B cell (primary cell): ENCODE results near the gene ZFP91. TPM values are rescaled to one million over a fixed set of nuclear protein-coding genes. Genes with fewer than 3 reads are reported as not detected.

Experiments used
- ATAC-seq: fragments of 200-7000 bp; cut with Tn5 transposase; one replicate; pipeline ENCODE4 v1.10.0; 2021; ENCODE audit warnings: low read depth, mild to moderate bottlenecking, moderate number of reproducible peaks, moderate library complexity
- CTCF ChIA-PET: fragments of 350-600 bp; sonication (Branson Sonifier 250); formaldehyde crosslinking; loops from one replicate; lab custom pipeline; 2021; ENCODE audit warnings: antibody characterized with exemption, inconsistent platforms; lab: Charles Lee
- POLR2A ChIA-PET: fragments of 350-600 bp; sonication (Branson Sonifier 250); formaldehyde crosslinking; loops from one replicate; lab custom pipeline; 2021; ENCODE audit warnings: antibody characterized with exemption; lab: Charles Lee
- DNase-seq: peaks from one replicate; pipeline ENCODE4 v3.0.0; 2013
- H2AFZ ChIP-seq: 2 replicates; pipeline ENCODE4 v1.6.1; 2012; ENCODE audit warnings: mild to moderate bottlenecking, low read depth, low read length; ENCODE audit not compliant: insufficient read depth, poor library complexity, severe bottlenecking
- H3K27ac ChIP-seq, 2 donors: 1 replicate in 1 of 2; 2 replicates in 1 of 2; pipeline ENCODE4 v1.5.1; 2012 to 2013; ENCODE audit warnings: low read length in 2 of 2, mild to moderate bottlenecking in 2 of 2, moderate library complexity in 1 of 2
- H3K27me3 ChIP-seq, 4 experiments: fragments of 200-600 bp in 1 of 4; sonication (generic) in 1 of 4; replicated peaks in 1 of 4; 1 replicate in 2 of 4; 2 replicates in 2 of 4; pipeline versions ENCODE4 v1.6.1 to v1.7.0; 2013 to 2016; ENCODE audit warnings: low read length in 3 of 4, mild to moderate bottlenecking in 2 of 4, mixed read lengths in 1 of 4, moderate library complexity in 1 of 4; ENCODE audit not compliant: insufficient read depth in 4 of 4, control insufficient read depth in 3 of 4; ENCODE audit errors: control extremely low read depth in 1 of 4
- H3K36me3 ChIP-seq, 2 experiments: replicated peaks in 1 of 2; 1 replicate in 1 of 2; 2 replicates in 1 of 2; pipeline versions ENCODE4 v1.6.1 to v1.7.1; 2013; ENCODE audit warnings: low read length in 1 of 2; ENCODE audit not compliant: insufficient read depth in 2 of 2, control insufficient read depth in 1 of 2; ENCODE audit errors: control extremely low read depth in 1 of 2, extremely low read depth in 1 of 2
- H3K4me1 ChIP-seq, 2 donors: fragments of 200-600 bp in 1 of 2; sonication (generic) in 1 of 2; 1 replicate in 1 of 2; 2 replicates in 1 of 2; pipeline versions ENCODE4 v1.5.1 to v1.6.1; 2013 to 2017; ENCODE audit warnings: low read length in 2 of 2; ENCODE audit not compliant: control insufficient read depth in 2 of 2, insufficient read depth in 2 of 2
- H3K4me2 ChIP-seq: replicated peaks from 2 replicates; pipeline ENCODE3; 2012; ENCODE audit warnings: mild to moderate bottlenecking, low read depth, low read length; ENCODE audit not compliant: poor library complexity, severe bottlenecking
- H3K4me3 ChIP-seq, 5 experiments: fragments of 200-600 bp in 1 of 5; sonication (generic) in 1 of 5; 1 replicate in 3 of 5; 2 replicates in 2 of 5; pipeline versions ENCODE4 v1.5.1 to v1.7.0; 2011 to 2016; ENCODE audit warnings: low read length in 4 of 5, mild to moderate bottlenecking in 4 of 5, low read depth in 2 of 5, control low read depth in 1 of 5, moderate library complexity in 1 of 5; ENCODE audit not compliant: insufficient read depth in 1 of 5; ENCODE audit errors: control extremely low read depth in 1 of 5, extremely low read depth in 1 of 5
- H3K79me2 ChIP-seq: fragments of 200-600 bp; sonication (generic); one replicate; pipeline ENCODE4 v1.6.0; 2016; ENCODE audit warnings: low read length; ENCODE audit not compliant: control insufficient read depth, insufficient read depth
- H3K9ac ChIP-seq: fragments of 200-600 bp; sonication (generic); 2 replicates; pipeline ENCODE4 v1.6.1; 2017; ENCODE audit warnings: mild to moderate bottlenecking, low read length, moderate library complexity
- H3K9me3 ChIP-seq, 3 donors: one replicate each; pipeline versions ENCODE4 v1.6.1 to v1.7.1; 2013; ENCODE audit warnings: low read length in 2 of 3; ENCODE audit not compliant: control insufficient read depth in 2 of 3, insufficient read depth in 1 of 3; ENCODE audit errors: control extremely low read depth in 1 of 3
- H4K20me1 ChIP-seq: 2 replicates; pipeline ENCODE4 v1.6.0; 2012; ENCODE audit warnings: mild to moderate bottlenecking, low read length; ENCODE audit not compliant: insufficient read depth, control insufficient read depth, poor library complexity, severe bottlenecking
- H3K27ac Mint-ChIP-seq: one replicate; pipeline ENCODE4 v1.8.0; 2021; ENCODE audit warnings: mixed read lengths
- H3K27me3 Mint-ChIP-seq: one replicate; pipeline ENCODE4 v1.8.0; 2021; ENCODE audit warnings: mixed read lengths
- H3K4me1 Mint-ChIP-seq: one replicate; pipeline ENCODE4 v1.8.0; 2021; ENCODE audit warnings: mixed read lengths
- H3K4me3 Mint-ChIP-seq: one replicate; pipeline ENCODE4 v1.8.0; 2021; ENCODE audit warnings: mixed read lengths
- H3K9me3 Mint-ChIP-seq: one replicate; pipeline ENCODE4 v1.8.0; 2022; ENCODE audit warnings: mixed read lengths; ENCODE audit not compliant: insufficient read depth
- EZH2 ChIP-seq: IDR thresholded peaks from 2 replicates; pipeline ENCODE4 v1.6.1; 2012; ENCODE audit warnings: borderline replicate concordance, low read depth, mild to moderate bottlenecking, moderate library complexity, low read length; ENCODE audit not compliant: insufficient read depth, poor library complexity, severe bottlenecking
- WGBS: methylation state at CpG from one replicate; pipeline ENCODE4 v1.1.5; 2013; ENCODE audit warnings: missing lambda C conversion rate; ENCODE audit not compliant: insufficient coverage; 5-methylcytosine and 5-hydroxymethylcytosine counted together
- intact Hi-C: fragments of 100-400 bp; cut with micrococcal nuclease; formaldehyde crosslinking; loops from one replicate; pipeline ENCODE4 v1.10.0; 2022
- polyA plus RNA-seq: library from polyadenylated mRNA; depleted of rRNA; stranded (reverse); fragments of >200 nt; gene quantifications from 2 replicates; pipeline ENCODE4 v1.2.3, GENCODE V29; 2012
- total RNA-seq, 2 donors: library from RNA; stranded (reverse); fragments of 120-200 nt in 1 of 2; gene quantifications; 1 replicate in 1 of 2; 2 replicates in 1 of 2; pipeline versions ENCODE4 v1.2.3 to v1.2.4, GENCODE V29; 2013 to 2022
- TF ChIP-seq, protein P1 (sequence below): fragments of 200-600 bp; IDR thresholded peaks from one replicate; pipeline ENCODE4 v1.8.0; 2022; ENCODE audit warnings: antibody characterized with exemption, mild to moderate bottlenecking

The ZFP91 gene
- total and polyA plus RNA-seq, 2 donors (not counting 1 experiment from before 2014, with no cell fraction given) = 14.4 to 51.2 TPM

DNA sequence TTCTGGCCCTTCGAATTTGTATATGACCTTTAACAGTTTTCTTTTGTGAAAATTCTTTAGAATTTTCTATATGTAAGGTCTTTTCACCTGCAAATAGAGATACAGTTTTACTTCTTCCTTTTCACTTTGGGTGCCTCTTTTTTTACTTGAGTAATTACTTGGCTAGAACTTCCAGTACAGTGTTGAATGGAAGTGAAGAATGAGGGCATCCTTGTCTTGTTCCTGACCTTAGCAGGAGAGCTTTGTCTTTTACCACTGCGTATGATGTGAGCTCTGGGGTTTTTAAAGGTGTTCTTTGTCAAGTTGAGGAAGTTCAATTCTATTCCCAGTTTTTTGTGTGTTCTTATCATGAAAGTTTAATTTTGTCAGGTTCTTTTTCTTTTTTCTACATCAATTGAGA is 21.6 kb downstream of the ZFP91 start:
- H3K36me3 ChIP-seq = peaks cover 0 to 19% of the 10 kb centered on the region in 2 experiments
- H2AFZ ChIP-seq = no peak overlapping the region
- no CpG with 5 or more reads among the region's 2 CpGs for WGBS
- intact Hi-C loops = no loop called here
- ATAC-seq (no peak), DNase-seq (no peak)
- peaks cover 69% of the 10 kb centered on the region for H3K4me1 Mint-ChIP-seq
- ChIA-PET POLR2A (no interaction called here), CTCF (interaction anchor here (1.1 kb wide), 1 partner anchor 24 kb away, joined by 4 read pairs; no protein-coding TSS in a partner anchor)
- H3K79me2 ChIP-seq = peaks cover 98% of the 10 kb centered on the region
- no peak overlapping the region for H3K27ac ChIP-seq
- H3K27me3 Mint-ChIP-seq = no peaks in the 10 kb centered on the region
- H4K20me1 ChIP-seq = peaks cover 72% of the 10 kb centered on the region
- H3K4me2 ChIP-seq = peak overlapping the region; percentile 14
- H3K9me3 ChIP-seq = no peaks in the 10 kb centered on the region
- H3K4me1 ChIP-seq = peaks cover 8 to 28% of the 10 kb centered on the region in 2 donors
- no peak overlapping the region for H3K4me3 Mint-ChIP-seq
- H3K9me3 Mint-ChIP-seq = no peaks in the 10 kb centered on the region
- no peak overlapping the region for H3K9ac ChIP-seq
- no peak overlapping the region for H3K27ac Mint-ChIP-seq
- H3K4me3 ChIP-seq = no peak overlapping the region
- no peaks in the 10 kb centered on the region for H3K27me3 ChIP-seq
- TF ChIP-seq, protein P1, sequence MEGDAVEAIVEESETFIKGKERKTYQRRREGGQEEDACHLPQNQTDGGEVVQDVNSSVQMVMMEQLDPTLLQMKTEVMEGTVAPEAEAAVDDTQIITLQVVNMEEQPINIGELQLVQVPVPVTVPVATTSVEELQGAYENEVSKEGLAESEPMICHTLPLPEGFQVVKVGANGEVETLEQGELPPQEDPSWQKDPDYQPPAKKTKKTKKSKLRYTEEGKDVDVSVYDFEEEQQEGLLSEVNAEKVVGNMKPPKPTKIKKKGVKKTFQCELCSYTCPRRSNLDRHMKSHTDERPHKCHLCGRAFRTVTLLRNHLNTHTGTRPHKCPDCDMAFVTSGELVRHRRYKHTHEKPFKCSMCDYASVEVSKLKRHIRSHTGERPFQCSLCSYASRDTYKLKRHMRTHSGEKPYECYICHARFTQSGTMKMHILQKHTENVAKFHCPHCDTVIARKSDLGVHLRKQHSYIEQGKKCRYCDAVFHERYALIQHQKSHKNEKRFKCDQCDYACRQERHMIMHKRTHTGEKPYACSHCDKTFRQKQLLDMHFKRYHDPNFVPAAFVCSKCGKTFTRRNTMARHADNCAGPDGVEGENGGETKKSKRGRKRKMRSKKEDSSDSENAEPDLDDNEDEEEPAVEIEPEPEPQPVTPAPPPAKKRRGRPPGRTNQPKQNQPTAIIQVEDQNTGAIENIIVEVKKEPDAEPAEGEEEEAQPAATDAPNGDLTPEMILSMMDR = no peak
- no peak for TF ChIP-seq EZH2

DNA sequence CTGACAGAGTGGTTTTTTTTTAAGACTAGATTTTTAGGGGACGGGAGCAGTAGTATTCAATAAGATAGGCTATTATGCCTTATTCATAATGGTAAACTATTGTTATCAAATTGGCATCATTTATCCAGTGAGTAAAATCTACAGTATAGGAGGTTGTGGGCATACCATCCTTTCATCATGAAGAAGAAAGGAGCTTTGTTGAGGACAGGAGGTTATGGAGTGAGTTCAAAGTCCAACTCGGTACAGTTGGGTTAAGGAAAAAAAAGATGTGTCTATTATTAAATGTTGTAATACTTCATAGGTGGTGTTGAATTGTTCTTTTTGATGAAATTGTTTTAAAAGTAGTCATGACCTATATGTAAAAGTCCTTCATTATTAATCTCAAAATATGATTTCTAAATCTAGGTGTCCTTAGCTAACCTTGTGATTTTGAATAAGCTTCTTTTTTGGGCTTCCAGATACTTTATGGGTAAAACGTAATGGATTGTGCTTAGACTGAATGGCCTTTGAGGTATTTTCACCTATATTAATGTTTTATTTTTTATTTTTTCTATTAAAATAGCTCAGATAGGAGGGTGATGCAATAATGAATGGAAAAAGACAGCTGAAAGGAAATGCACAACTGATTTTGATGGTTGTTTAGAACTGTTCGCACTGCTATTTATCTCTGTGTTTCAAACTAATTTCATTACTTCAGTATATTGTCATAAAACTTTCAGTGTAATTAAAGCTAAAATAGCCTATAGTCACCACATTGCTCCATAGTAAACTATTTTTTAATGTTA is 28.3 kb downstream of the ZFP91 start:
- Histone ChIP-seq H3K27ac (no peak overlapping the region), H3K27me3 (no peaks in the 10 kb centered on the region), H2AFZ (no peak overlapping the region), H3K4me2 (no peak overlapping the region), H3K36me3 (peaks cover 9 to 29% of the 10 kb centered on the region in 2 experiments), H3K4me1 (peaks cover 11 to 20% of the 10 kb centered on the region in 2 donors), H3K79me2 (peaks cover 60% of the 10 kb centered on the region), H3K4me3 (no peak overlapping the region), H3K9me3 (no peaks in the 10 kb centered on the region), H3K9ac (no peak overlapping the region), H4K20me1 (peaks cover 36% of the 10 kb centered on the region)
- no peaks in the 10 kb centered on the region for H3K9me3 Mint-ChIP-seq
- POLR2A ChIA-PET = interaction anchor here (0.8 kb wide), 2 partner anchors 9 to 30 kb away, joined by 3 to 4 read pairs; no protein-coding TSS in a partner anchor
- H3K4me3 Mint-ChIP-seq = no peak overlapping the region
- TF ChIP-seq, protein P1 = no peak
- TF ChIP-seq EZH2 = no peak
- peak overlapping the region; percentile 54 for H3K27ac Mint-ChIP-seq
- intact Hi-C loops = no loop called here
- H3K4me1 Mint-ChIP-seq = peaks cover 61% of the 10 kb centered on the region
- WGBS = no CpG with 5 or more reads among the region's 4 CpGs
- no peak for DNase-seq
- H3K27me3 Mint-ChIP-seq = no peaks in the 10 kb centered on the region
- no peak for ATAC-seq
- CTCF ChIA-PET = interaction anchor here (0.8 to 2.2 kb wide), 7 partner anchors 17 to 551 kb away, joined by 3 to 22 read pairs (median 4); no protein-coding TSS in a partner anchor
